GM23248 (cell line): ENCODE measurements around the gene CLNS1A.

Experiments used
- EZH2 ChIP-seq: fragments of 200-600 bp; sonication (generic); IDR thresholded peaks from 2 replicates; pipeline ENCODE4 v1.6.1; 2018; ENCODE audit warnings: antibody characterized with exemption, mild to moderate bottlenecking; ENCODE audit not compliant: insufficient read depth, poor library complexity, severe bottlenecking
- EZH2phosphoT487 ChIP-seq: fragments of 200-600 bp; sonication (generic); IDR thresholded peaks from 2 replicates; pipeline ENCODE4 v1.6.1; 2018; ENCODE audit warnings: antibody characterized with exemption, moderate library complexity, mild to moderate bottlenecking, low read depth; ENCODE audit not compliant: insufficient read depth

DNA sequence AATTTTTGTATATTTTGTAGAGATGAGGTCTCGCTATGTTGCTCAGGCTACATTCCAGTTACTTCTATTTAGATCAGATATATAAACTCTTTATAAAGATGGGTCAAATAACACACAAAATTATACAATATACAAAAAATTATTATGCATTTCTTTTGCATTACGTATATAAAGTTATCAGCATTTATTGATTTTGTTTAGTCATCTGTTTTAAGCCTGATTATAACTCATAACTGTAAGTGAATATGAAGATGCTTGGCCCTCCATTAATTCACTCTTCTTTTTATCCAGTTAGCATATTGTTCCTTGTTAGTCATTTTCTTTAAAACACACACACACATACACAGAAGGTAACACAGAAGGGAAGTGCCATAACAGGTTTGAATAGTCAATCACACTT lies 33.3 kb downstream of the CLNS1A start:
- no peak for TF ChIP-seq EZH2
- no peak for TF ChIP-seq EZH2phosphoT487
